ENCODE results near the gene PKN1.
"Not testable (repeated sequence)": the region's sequence is repeated elsewhere in the genome, so short reads cannot be mapped to it uniquely, and the experiment has no call there.

Gene PKN1

GRCh38 chr19:14497228-14497921, 64.3 kb downstream of the PKN1 start:
- DNase-seq = no peak
- ATAC-seq (replicated peaks) = no peak
- Mint-ChIP-seq H3K4me3 (peak overlapping the region in 1 of 2 donors; percentile 82), H3K9me3 (no peaks in the 10 kb centered on the region), H3K4me1 (ENCODE audit: low read depth in 2 of 2) (peaks cover 22 to 24% of the 10 kb centered on the region in 2 donors), H3K27me3 (no peaks in the 10 kb centered on the region), H3K36me3 (ENCODE audit: insufficient read depth) (peaks cover 11% of the 10 kb centered on the region), H3K27ac (no peak overlapping the region)

- H3K4me1 Mint-ChIP-seq (ENCODE audit: low read depth in 2 of 2) = peaks cover 23 to 27% of the 10 kb centered on the region in 2 donors
- ATAC-seq (replicated peaks) = no peak
- H3K4me3 Mint-ChIP-seq = no peak overlapping the region
- H3K27ac Mint-ChIP-seq = no peak overlapping the region
- no peaks in the 10 kb centered on the region for H3K9me3 Mint-ChIP-seq
- H3K27me3 Mint-ChIP-seq = no peaks in the 10 kb centered on the region
- H3K36me3 Mint-ChIP-seq (ENCODE audit: insufficient read depth) = peaks cover 26% of the 10 kb centered on the region
- DNase-seq = no peak
Observed at GRCh38 chr19:14502334-14503092, 69.4 kb downstream of the PKN1 start.

- Mint-ChIP-seq H3K4me3 (no peak overlapping the region), H3K36me3 (ENCODE audit: insufficient read depth) (peaks cover 23% of the 10 kb centered on the region), H3K9me3 (no peaks in the 10 kb centered on the region), H3K4me1 (ENCODE audit: low read depth in 2 of 2) (peaks cover 23 to 29% of the 10 kb centered on the region in 2 donors), H3K27ac (peak overlapping the region in 1 of 2 donors; percentile 85), H3K27me3 (no peaks in the 10 kb centered on the region)
- ATAC-seq (replicated peaks) = no peak
- DNase-seq = no peak
Observed at GRCh38 chr19:14503285-14503684, 70.2 kb downstream of the PKN1 start.

- H3K9me3 Mint-ChIP-seq; H3K4me3 Mint-ChIP-seq; H3K27me3 Mint-ChIP-seq; ATAC-seq (replicated peaks); H3K27ac Mint-ChIP-seq; DNase-seq: not testable (repeated sequence)
- Mint-ChIP-seq H3K36me3 (ENCODE audit: insufficient read depth) (peaks cover 27% of the 10 kb centered on the region), H3K4me1 (ENCODE audit: low read depth in 2 of 2) (peaks cover 23 to 29% of the 10 kb centered on the region in 2 donors)
Observed at GRCh38 chr19:14504575-14504974, 71.5 kb downstream of the PKN1 start.

- ATAC-seq (replicated peaks) = peak; percentile 45
- Mint-ChIP-seq H3K4me3 (peak overlapping the region; percentile 46 to 71), H3K27ac (peak overlapping the region; percentile 78 to 89)
Observed at GRCh38 chr19:14505488-14506239, 72.6 kb downstream of the PKN1 start.

GRCh38 chr19:14507704-14508542, 74.8 kb downstream of the PKN1 start:
- Mint-ChIP-seq H3K9me3 (no peaks in the 10 kb centered on the region), H3K27me3 (no peaks in the 10 kb centered on the region), H3K4me1 (ENCODE audit: low read depth in 2 of 2) (peaks cover 22 to 29% of the 10 kb centered on the region in 2 donors), H3K27ac (peak overlapping the region; percentile 78 to 94), H3K36me3 (ENCODE audit: insufficient read depth) (peaks cover 55% of the 10 kb centered on the region), H3K4me3 (peak overlapping the region; percentile 65 to 71)
- ATAC-seq (replicated peaks) (no peak), DNase-seq (no peak)

More at GRCh38 chr19:14505488-14506239, 72.6 kb downstream of the PKN1 start:
- Mint-ChIP-seq H3K36me3 (ENCODE audit: insufficient read depth) (peaks cover 35% of the 10 kb centered on the region), H3K4me1 (ENCODE audit: low read depth in 2 of 2) (peaks cover 23 to 29% of the 10 kb centered on the region in 2 donors), H3K9me3 (no peaks in the 10 kb centered on the region), H3K27me3 (no peaks in the 10 kb centered on the region)
- peak; percentile 70 to 73 (median 72) for DNase-seq

- Mint-ChIP-seq H3K9me3 (no peaks in the 10 kb centered on the region), H3K27ac (peak overlapping the region in 1 of 2 donors; percentile 59), H3K4me1 (ENCODE audit: low read depth in 2 of 2) (peaks cover 27 to 29% of the 10 kb centered on the region in 2 donors), H3K27me3 (no peaks in the 10 kb centered on the region), H3K36me3 (ENCODE audit: insufficient read depth) (peaks cover 74% of the 10 kb centered on the region), H3K4me3 (peak overlapping the region in 1 of 2 donors; percentile 53)
- no peak for ATAC-seq (replicated peaks)
- no peak for DNase-seq
Observed at GRCh38 chr19:14510311-14511228, 77.5 kb downstream of the PKN1 start.

GRCh38 chr19:14511229-14511593, 78.1 kb downstream of the PKN1 start:
- H3K36me3 Mint-ChIP-seq (ENCODE audit: insufficient read depth) = peaks cover 77% of the 10 kb centered on the region
- peak overlapping the region; percentile 55 to 60 for H3K27ac Mint-ChIP-seq
- DNase-seq (no peak), ATAC-seq (replicated peaks) (no peak)
- H3K27me3 Mint-ChIP-seq = no peaks in the 10 kb centered on the region
- H3K4me1 Mint-ChIP-seq (ENCODE audit: low read depth in 2 of 2) = peaks cover 28 to 29% of the 10 kb centered on the region in 2 donors
- peak overlapping the region in 1 of 2 donors; percentile 53 for H3K4me3 Mint-ChIP-seq
- H3K9me3 Mint-ChIP-seq = no peaks in the 10 kb centered on the region

- no peak for ATAC-seq (replicated peaks)
- Mint-ChIP-seq H3K4me3 (no peak overlapping the region), H3K27me3 (no peaks in the 10 kb centered on the region), H3K27ac (peak overlapping the region; percentile 72 to 98), H3K4me1 (ENCODE audit: low read depth in 2 of 2) (peaks cover 28% of the 10 kb centered on the region in 2 donors), H3K9me3 (no peaks in the 10 kb centered on the region), H3K36me3 (ENCODE audit: insufficient read depth) (peaks cover 82% of the 10 kb centered on the region)
- DNase-seq = no peak
Observed at GRCh38 chr19:14512406-14512961, 79.4 kb downstream of the PKN1 start.

- peak overlapping the region; percentile 96 for H3K4me3 Mint-ChIP-seq
- H3K27me3 Mint-ChIP-seq = no peaks in the 10 kb centered on the region
- H3K36me3 Mint-ChIP-seq (ENCODE audit: insufficient read depth) = peaks cover 92% of the 10 kb centered on the region
- ATAC-seq (replicated peaks) (no peak), DNase-seq (no peak)
- H3K4me1 Mint-ChIP-seq (ENCODE audit: low read depth in 2 of 2) = peaks cover 31% of the 10 kb centered on the region in 2 donors
- H3K9me3 Mint-ChIP-seq = no peaks in the 10 kb centered on the region
- peak overlapping the region; percentile 72 to 98 for H3K27ac Mint-ChIP-seq
Observed at GRCh38 chr19:14514215-14514863, 81.2 kb downstream of the PKN1 start.

- Mint-ChIP-seq H3K4me1 (ENCODE audit: low read depth in 2 of 2) (peaks cover 37% of the 10 kb centered on the region in 2 donors), H3K36me3 (ENCODE audit: insufficient read depth) (peaks cover 85% of the 10 kb centered on the region), H3K4me3 (peak overlapping the region; percentile 96), H3K9me3 (no peaks in the 10 kb centered on the region), H3K27ac (peak overlapping the region; percentile 98), H3K27me3 (no peaks in the 10 kb centered on the region)
- ATAC-seq (replicated peaks) (no peak), DNase-seq (no peak)
Observed at GRCh38 chr19:14515501-14516047, 82.5 kb downstream of the PKN1 start.
